GM23248 (cell line): ENCODE results near the gene FOXI3. TPM values are rescaled to one million over a fixed set of nuclear protein-coding genes. Genes with fewer than 3 reads are reported as not detected.

ENCODE experiments used
- DNase-seq: peaks from one replicate; pipeline ENCODE4 v3.0.0-alpha.2; 2015
- H2AFZ ChIP-seq: fragments of 200-600 bp; sonication (generic); 2 replicates; pipeline ENCODE4 v1.6.1; 2016; ENCODE audit warnings: antibody characterized with exemption
- H3F3A ChIP-seq: fragments of 200-600 bp; sonication (generic); 2 replicates; pipeline ENCODE4 v1.6.1; 2016; ENCODE audit warnings: mild to moderate bottlenecking, antibody characterized with exemption, mixed run types; ENCODE audit not compliant: insufficient read depth
- H3K27ac ChIP-seq: fragments of 200-600 bp; sonication (generic); 2 replicates; pipeline ENCODE4 v1.5.1; 2016; ENCODE audit warnings: mild to moderate bottlenecking
- H3K27me3 ChIP-seq: fragments of 200-600 bp; sonication (generic); replicated peaks from 2 replicates; pipeline ENCODE4 v1.6.1; 2016; ENCODE audit warnings: mild to moderate bottlenecking; ENCODE audit not compliant: insufficient read depth
- H3K36me3 ChIP-seq: fragments of 200-600 bp; sonication (generic); 2 replicates; pipeline ENCODE4 v1.6.1; 2016; ENCODE audit warnings: low read depth, mild to moderate bottlenecking
- H3K4me1 ChIP-seq: fragments of 200-600 bp; sonication (generic); 2 replicates; pipeline ENCODE4 v1.6.1; 2016; ENCODE audit warnings: mild to moderate bottlenecking; ENCODE audit not compliant: insufficient read depth
- H3K4me2 ChIP-seq: fragments of 200-600 bp; sonication (generic); one replicate; pipeline ENCODE4 v1.6.1; 2016; ENCODE audit warnings: mild to moderate bottlenecking; ENCODE audit not compliant: unreplicated experiment
- H3K4me3 ChIP-seq: fragments of 200-600 bp; sonication (generic); 2 replicates; pipeline ENCODE4 v1.5.1; 2016; ENCODE audit warnings: mild to moderate bottlenecking
- H3K79me2 ChIP-seq: fragments of 200-600 bp; sonication (generic); 2 replicates; pipeline ENCODE4 v1.6.1; 2016; ENCODE audit warnings: mild to moderate bottlenecking; ENCODE audit not compliant: insufficient read depth
- H3K9ac ChIP-seq: fragments of 200-600 bp; sonication (generic); 2 replicates; pipeline ENCODE4 v1.6.1; 2016; ENCODE audit warnings: mild to moderate bottlenecking
- H3K9me2 ChIP-seq: fragments of 200-600 bp; sonication (generic); 2 replicates; pipeline ENCODE4 v1.6.1; 2016; ENCODE audit warnings: mixed run types, mild to moderate bottlenecking, moderate library complexity; ENCODE audit not compliant: insufficient read depth
- H3K9me3 ChIP-seq: fragments of 200-600 bp; sonication (generic); one replicate; pipeline ENCODE4 v1.6.1; 2017; ENCODE audit warnings: low read depth
- H4K20me1 ChIP-seq: fragments of 200-600 bp; sonication (generic); 2 replicates; pipeline ENCODE4 v1.6.0; 2016; ENCODE audit not compliant: insufficient read depth
- EZH2 ChIP-seq: fragments of 200-600 bp; sonication (generic); IDR thresholded peaks from 2 replicates; pipeline ENCODE4 v1.6.1; 2018; ENCODE audit warnings: antibody characterized with exemption, mild to moderate bottlenecking; ENCODE audit not compliant: insufficient read depth, poor library complexity, severe bottlenecking
- EZH2phosphoT487 ChIP-seq: fragments of 200-600 bp; sonication (generic); IDR thresholded peaks from 2 replicates; pipeline ENCODE4 v1.6.1; 2018; ENCODE audit warnings: antibody characterized with exemption, moderate library complexity, mild to moderate bottlenecking, low read depth; ENCODE audit not compliant: insufficient read depth
- WGBS, 2 experiments: methylation state at CpG; one replicate each; pipeline ENCODE4 v1.1.6; 2015 to 2017; ENCODE audit warnings: low lambda C conversion rate in 2 of 2, low coverage in 1 of 2; ENCODE audit errors: missing lambda C conversion rate in 2 of 2; 5-methylcytosine and 5-hydroxymethylcytosine counted together
- in situ Hi-C: fragments of 300-500 bp; cut with MboI; formaldehyde crosslinking; loops from 2 replicates; pipeline ENCODE4 v1.15.0; 2020
- polyA plus RNA-seq: library from polyadenylated mRNA; unstranded; fragments of >200 nt; fragmentation: Nextera tagmentation; extraction: Ambion mirVana; gene quantifications from 2 replicates; pipeline ENCODE4 v1.2.1, GENCODE V29; 2016
- total RNA-seq: library from RNA; depleted of rRNA; stranded (reverse); fragments of >200 nt; shearing (Covaris generic); gene quantifications from 2 replicates; pipeline ENCODE4 v1.2.3, GENCODE V29; 2014

Gene FOXI3
- total and polyA plus RNA-seq, 2 experiments from 2014 or later = not detected

- no peak for DNase-seq
- WGBS, 2 experiments = 10 to 11% methylated on average over 29 of the region's 29 CpGs
- no peaks in the 10 kb centered on the region for H3K36me3 ChIP-seq
- peak; percentile 88 for TF ChIP-seq EZH2phosphoT487
- peak; percentile 98 for TF ChIP-seq EZH2
- no peak overlapping the region for H3K27ac ChIP-seq
- no peaks in the 10 kb centered on the region for H3K9me2 ChIP-seq
- no peak overlapping the region for H2AFZ ChIP-seq
- H4K20me1 ChIP-seq = no peaks in the 10 kb centered on the region
- no peaks in the 10 kb centered on the region for H3F3A ChIP-seq
- in situ Hi-C loops = no loop called here
- H3K9ac ChIP-seq = no peak overlapping the region
- no peak overlapping the region for H3K4me2 ChIP-seq
- peaks cover 66% of the 10 kb centered on the region for H3K27me3 ChIP-seq
- H3K4me1 ChIP-seq = no peaks in the 10 kb centered on the region
- no peaks in the 10 kb centered on the region for H3K79me2 ChIP-seq
- H3K4me3 ChIP-seq = no peak overlapping the region
- no peaks in the 10 kb centered on the region for H3K9me3 ChIP-seq
Measured at GRCh38 chr2:88452980-88453582, 588 bp upstream of the FOXI3 start.

DNA sequence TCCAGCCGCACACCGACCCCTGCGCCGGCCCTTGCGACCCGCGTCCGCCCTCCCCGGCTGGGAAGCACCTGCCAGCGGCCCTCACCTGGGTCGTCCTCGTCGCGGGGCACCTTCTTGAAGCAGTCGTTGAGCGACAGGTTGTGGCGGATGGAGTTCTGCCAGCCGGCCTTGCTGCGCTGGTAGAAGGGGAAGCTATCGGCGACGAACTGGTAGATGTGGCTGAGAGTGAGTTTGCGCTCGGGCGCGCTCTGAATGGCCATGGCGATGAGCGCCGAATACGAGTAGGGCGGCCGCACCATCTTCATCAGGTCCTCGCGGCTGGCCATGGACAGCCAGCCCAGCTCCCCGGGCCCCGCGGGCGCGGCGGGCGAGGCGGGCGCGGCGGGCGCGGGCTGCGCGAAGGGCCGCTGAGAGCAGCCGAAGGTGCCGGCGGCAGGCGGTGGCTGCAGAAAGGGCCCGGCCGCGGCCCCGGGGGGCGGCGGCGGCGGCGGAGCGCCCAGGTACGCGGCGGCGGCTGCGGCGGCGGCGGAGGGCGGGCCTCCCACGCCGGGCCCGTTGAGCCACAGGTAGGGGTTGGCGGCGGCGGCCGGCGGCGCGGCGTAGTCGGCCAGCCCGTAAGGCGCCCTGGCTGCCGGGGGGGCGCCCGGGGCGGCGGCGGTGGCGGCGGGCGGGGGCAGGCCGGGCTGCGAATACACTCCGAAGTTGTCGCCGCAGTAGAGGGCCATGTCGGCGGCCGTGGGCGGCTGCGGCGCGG lies 505 bp downstream of the FOXI3 start:
- no peak overlapping the region for H3K4me2 ChIP-seq

DNA sequence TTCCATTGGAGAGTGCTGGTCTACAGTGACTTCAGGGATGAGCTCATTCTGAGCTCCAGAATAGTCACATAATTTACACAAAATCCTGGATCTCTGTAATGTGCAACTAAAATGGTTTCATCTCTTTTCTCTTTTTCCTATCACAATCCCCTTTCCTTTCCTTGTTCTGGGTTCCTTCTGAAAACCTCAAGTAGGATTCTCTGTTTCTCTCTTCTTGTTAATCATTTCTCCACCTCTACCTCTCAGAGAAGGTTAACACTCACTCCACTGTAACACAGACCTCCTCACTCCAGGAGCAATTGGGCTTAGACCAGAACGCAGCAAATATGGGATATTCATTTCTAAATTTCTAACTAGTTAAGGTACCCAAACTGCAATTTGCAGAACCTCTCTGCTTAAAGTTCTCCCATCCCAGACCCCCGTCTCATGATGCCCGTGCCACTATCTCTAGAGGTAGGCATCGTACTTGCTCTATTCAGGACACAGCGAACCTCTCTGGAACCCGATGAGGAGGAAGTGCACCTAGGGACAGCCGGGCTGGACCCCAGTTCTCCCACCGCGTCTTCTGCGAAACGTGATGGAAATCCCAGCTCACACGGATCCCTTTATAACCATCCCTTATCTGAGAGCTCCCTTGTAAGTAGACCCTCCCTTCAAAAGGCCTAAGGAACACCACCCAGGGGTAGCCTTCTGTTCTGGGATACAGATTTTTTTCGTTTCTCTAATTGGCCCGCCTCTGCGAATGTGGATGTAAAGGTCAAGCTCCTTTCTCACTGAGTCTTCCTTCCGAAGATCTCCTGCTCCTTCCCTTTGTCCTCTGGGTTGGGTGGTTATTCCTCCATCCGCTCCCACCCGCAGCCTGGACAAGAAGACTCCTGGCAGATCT lies 1.3 kb downstream of the FOXI3 start:
- Histone ChIP-seq H3K4me3 (no peak overlapping the region), H3K9me2 (no peaks in the 10 kb centered on the region), H3F3A (no peaks in the 10 kb centered on the region), H4K20me1 (no peaks in the 10 kb centered on the region), H3K4me2 (no peak overlapping the region), H3K9ac (no peak overlapping the region), H3K4me1 (no peaks in the 10 kb centered on the region), H3K9me3 (no peaks in the 10 kb centered on the region), H3K36me3 (no peaks in the 10 kb centered on the region), H3K79me2 (no peaks in the 10 kb centered on the region), H2AFZ (no peak overlapping the region), H3K27ac (no peak overlapping the region), H3K27me3 (peaks cover 78% of the 10 kb centered on the region)
- 3 to 8% methylated on average over 17 to 18 of the region's 18 CpGs for WGBS, 2 experiments
- in situ Hi-C loops = no loop called here
- no peak for DNase-seq
- TF ChIP-seq EZH2phosphoT487 (peak; percentile 66; the same call in 1 of the 2 replicates), EZH2 (peak; percentile 93)

More for the DNA sequence above, 505 bp downstream of the FOXI3 start:
- H3K4me1 ChIP-seq = no peaks in the 10 kb centered on the region
- no peaks in the 10 kb centered on the region for H3K9me3 ChIP-seq
- no peak overlapping the region for H2AFZ ChIP-seq
- in situ Hi-C loops = no loop called here
- no peaks in the 10 kb centered on the region for H3K36me3 ChIP-seq
- H3K27me3 ChIP-seq = peaks cover 71% of the 10 kb centered on the region
- H3K79me2 ChIP-seq = no peaks in the 10 kb centered on the region
- no peak overlapping the region for H3K9ac ChIP-seq
- H3K4me3 ChIP-seq = no peak overlapping the region
- H4K20me1 ChIP-seq = no peaks in the 10 kb centered on the region
- peak; percentile 15 for DNase-seq
- H3F3A ChIP-seq = no peaks in the 10 kb centered on the region
- no peaks in the 10 kb centered on the region for H3K9me2 ChIP-seq
- WGBS, 2 experiments = 3 to 7% methylated on average over 52 to 84 of the region's 108 CpGs
- TF ChIP-seq EZH2phosphoT487 (0 out of 2 replicates have a peak, but pooled peaks have one; percentile 45), EZH2 (no peak)
- no peak overlapping the region for H3K27ac ChIP-seq

GRCh38 chr2:88450186-88450585 lies 2.3 kb downstream of the FOXI3 start:
- Histone ChIP-seq H3K9ac (no peak overlapping the region), H3K27ac (no peak overlapping the region), H4K20me1 (no peaks in the 10 kb centered on the region), H3K36me3 (no peaks in the 10 kb centered on the region), H2AFZ (no peak overlapping the region), H3K27me3 (peaks cover 80% of the 10 kb centered on the region), H3K79me2 (no peaks in the 10 kb centered on the region), H3F3A (no peaks in the 10 kb centered on the region), H3K4me3 (no peak overlapping the region), H3K4me2 (no peak overlapping the region), H3K9me2 (no peaks in the 10 kb centered on the region), H3K4me1 (no peaks in the 10 kb centered on the region), H3K9me3 (no peaks in the 10 kb centered on the region)
- WGBS, 2 experiments = 62 to 64% methylated on average over 9 to 10 of the region's 10 CpGs
- no peak for TF ChIP-seq EZH2
- TF ChIP-seq EZH2phosphoT487 = no peak
- in situ Hi-C loops = no loop called here
- DNase-seq = no peak
